Trophoblast cell (in vitro differentiated cells and primary cell): Measurements from ENCODE around the gene PTPRN2.

Experiments used
- DNase-seq, 2 donors: peaks; one replicate each; pipeline ENCODE4 v3.0.0-alpha.2; 2016
- H2AFZ ChIP-seq: 2 replicates; pipeline ENCODE4 v1.6.1; 2013; ENCODE audit warnings: low read length, moderate library complexity, mild to moderate bottlenecking; ENCODE audit not compliant: insufficient read depth, poor library complexity
- H2AK5ac ChIP-seq: 2 replicates; pipeline ENCODE4 v1.6.1; 2013; ENCODE audit warnings: mild to moderate bottlenecking, low read length
- H2BK120ac ChIP-seq: 2 replicates; pipeline ENCODE4 v1.6.1; 2013; ENCODE audit warnings: low read length, mild to moderate bottlenecking, moderate library complexity; ENCODE audit not compliant: insufficient read depth, poor library complexity
- H2BK12ac ChIP-seq: 2 replicates; pipeline ENCODE4 v1.6.1; 2013; ENCODE audit warnings: mild to moderate bottlenecking, low read length, moderate library complexity
- H2BK5ac ChIP-seq: 2 replicates; pipeline ENCODE4 v1.6.1; 2013; ENCODE audit warnings: low read length, low read depth, moderate library complexity, mild to moderate bottlenecking; ENCODE audit not compliant: poor library complexity
- H3K14ac ChIP-seq: 2 replicates; pipeline ENCODE4 v1.6.1; 2013; ENCODE audit warnings: mild to moderate bottlenecking, low read length
- H3K18ac ChIP-seq: 2 replicates; pipeline ENCODE4 v1.6.1; 2013; ENCODE audit warnings: mild to moderate bottlenecking, low read length
- H3K23ac ChIP-seq: 2 replicates; pipeline ENCODE4 v1.6.1; 2013; ENCODE audit warnings: low read length
- H3K27ac ChIP-seq: 2 replicates; pipeline ENCODE4 v1.5.1; 2013; ENCODE audit warnings: low read depth, mild to moderate bottlenecking, inconsistent platforms, low read length, moderate library complexity
- H3K27me3 ChIP-seq: 2 replicates; pipeline ENCODE4 v1.6.1; 2013; ENCODE audit warnings: inconsistent platforms, mild to moderate bottlenecking, low read length, moderate library complexity; ENCODE audit not compliant: insufficient read depth
- H3K36me3 ChIP-seq, 2 experiments: 1 replicate in 1 of 2; 2 replicates in 1 of 2; pipeline ENCODE4 v1.6.1; 2013; ENCODE audit warnings: low read length in 2 of 2, mild to moderate bottlenecking in 2 of 2, moderate library complexity in 1 of 2; ENCODE audit not compliant: insufficient read depth in 2 of 2, control insufficient read depth in 1 of 2
- H3K4ac ChIP-seq: 2 replicates; pipeline ENCODE4 v1.6.1; 2013; ENCODE audit warnings: low read depth, mild to moderate bottlenecking, low read length, moderate library complexity
- H3K4me1 ChIP-seq, 2 experiments: 1 replicate in 1 of 2; 2 replicates in 1 of 2; pipeline ENCODE4 v1.6.1; 2013; ENCODE audit warnings: low read length in 2 of 2, mild to moderate bottlenecking in 2 of 2, moderate library complexity in 1 of 2; ENCODE audit not compliant: insufficient read depth in 2 of 2, control insufficient read depth in 1 of 2
- H3K4me2 ChIP-seq: 2 replicates; pipeline ENCODE4 v1.6.1; 2013; ENCODE audit warnings: inconsistent platforms, mild to moderate bottlenecking, low read length, moderate library complexity
- H3K4me3 ChIP-seq: 2 replicates; pipeline ENCODE4 v1.5.1; 2013; ENCODE audit warnings: mild to moderate bottlenecking, low read depth, low read length, inconsistent platforms
- H3K79me1 ChIP-seq: one replicate; pipeline ENCODE4 v1.6.1; 2013; ENCODE audit warnings: low read length
- H3K79me2 ChIP-seq: 2 replicates; pipeline ENCODE4 v1.6.1; 2013; ENCODE audit warnings: low read length, mild to moderate bottlenecking; ENCODE audit not compliant: control insufficient read depth, insufficient read depth, poor library complexity
- H3K9ac ChIP-seq: 2 replicates; pipeline ENCODE4 v1.6.1; 2013; ENCODE audit warnings: mild to moderate bottlenecking, low read length
- H3K9me3 ChIP-seq: 2 replicates; pipeline ENCODE4 v1.6.1; 2013; ENCODE audit warnings: low read depth, mild to moderate bottlenecking, control low read depth, inconsistent platforms, low read length; ENCODE audit not compliant: insufficient read depth
- H4K12ac ChIP-seq: 2 replicates; pipeline ENCODE4 v1.6.1; 2013; ENCODE audit warnings: low read depth, mild to moderate bottlenecking, low read length, moderate library complexity
- H4K8ac ChIP-seq: 2 replicates; pipeline ENCODE4 v1.6.1; 2013; ENCODE audit warnings: low read depth, mild to moderate bottlenecking, low read length, moderate library complexity
- H4K91ac ChIP-seq: one replicate; pipeline ENCODE4 v1.6.1; 2013; ENCODE audit warnings: low read depth, mild to moderate bottlenecking, low read length, moderate library complexity
- WGBS: extraction: QIAGEN DNeasy Blood & Tissue Kit; methylation state at CpG from one replicate; pipeline ENCODE4 v1.1.7; 2013; ENCODE audit warnings: missing lambda C conversion rate; ENCODE audit not compliant: insufficient read length, insufficient coverage; ENCODE audit errors: extremely low coverage; 5-methylcytosine and 5-hydroxymethylcytosine counted together

PTPRN2 gene

GRCh38 chr7:158023157-158023556, 564.5 kb downstream of the PTPRN2 start:
- Histone ChIP-seq H3K9ac (no peak overlapping the region), H2BK5ac (no peak overlapping the region), H3K4me1 (no peaks in the 10 kb centered on the region), H3K4me2 (no peak overlapping the region), H2AK5ac (no peak overlapping the region), H3K79me2 (no peaks in the 10 kb centered on the region), H4K12ac (no peak overlapping the region), H3K36me3 (no peaks in the 10 kb centered on the region), H3K4ac (no peak overlapping the region), H3K23ac (no peak overlapping the region), H2AFZ (no peak overlapping the region), H3K79me1 (no peaks in the 10 kb centered on the region), H4K8ac (no peak overlapping the region), H3K4me3 (no peak overlapping the region), H2BK12ac (no peak overlapping the region), H2BK120ac (no peak overlapping the region), H3K27me3 (no peaks in the 10 kb centered on the region), H4K91ac (no peak overlapping the region), H3K9me3 (no peaks in the 10 kb centered on the region), H3K18ac (no peak overlapping the region), H3K27ac (no peak overlapping the region), H3K14ac (no peak overlapping the region)
- DNase-seq: no peak
- no CpG with 5 or more reads among the region's 8 CpGs for WGBS

GRCh38 chr7:158022601-158023000, 565.0 kb downstream of the PTPRN2 start:
- H2AK5ac ChIP-seq: no peak overlapping the region
- no peak overlapping the region for H3K9ac ChIP-seq
- H3K27ac ChIP-seq: no peak overlapping the region
- no peak overlapping the region for H4K91ac ChIP-seq
- no peak overlapping the region for H3K4me3 ChIP-seq
- no peak overlapping the region for H2AFZ ChIP-seq
- H4K8ac ChIP-seq: no peak overlapping the region
- H3K36me3 ChIP-seq: no peaks in the 10 kb centered on the region
- no peak overlapping the region for H3K4me2 ChIP-seq
- H4K12ac ChIP-seq: no peak overlapping the region
- no peak for DNase-seq
- H2BK12ac ChIP-seq: no peak overlapping the region
- H3K79me2 ChIP-seq: no peaks in the 10 kb centered on the region
- H2BK120ac ChIP-seq: no peak overlapping the region
- no peak overlapping the region for H3K18ac ChIP-seq
- no peak overlapping the region for H3K4ac ChIP-seq
- no peaks in the 10 kb centered on the region for H3K79me1 ChIP-seq
- no peak overlapping the region for H3K23ac ChIP-seq
- H3K14ac ChIP-seq: no peak overlapping the region
- no peaks in the 10 kb centered on the region for H3K27me3 ChIP-seq
- H3K9me3 ChIP-seq: no peaks in the 10 kb centered on the region
- H2BK5ac ChIP-seq: no peak overlapping the region
- no CpG with 5 or more reads among the region's 9 CpGs for WGBS
- H3K4me1 ChIP-seq: no peaks in the 10 kb centered on the region

GRCh38 chr7:158021836-158022235, 565.8 kb downstream of the PTPRN2 start:
- Histone ChIP-seq H2BK120ac (no peak overlapping the region), H2AFZ (no peak overlapping the region), H3K79me2 (no peaks in the 10 kb centered on the region), H3K27me3 (no peaks in the 10 kb centered on the region), H3K18ac (no peak overlapping the region), H4K91ac (no peak overlapping the region), H3K4me2 (no peak overlapping the region), H2BK5ac (no peak overlapping the region), H2AK5ac (no peak overlapping the region), H3K4ac (no peak overlapping the region), H3K4me3 (no peak overlapping the region), H3K9me3 (no peaks in the 10 kb centered on the region), H2BK12ac (no peak overlapping the region), H3K9ac (no peak overlapping the region), H3K27ac (no peak overlapping the region), H3K4me1 (no peaks in the 10 kb centered on the region), H3K23ac (no peak overlapping the region), H3K36me3 (no peaks in the 10 kb centered on the region), H3K14ac (no peak overlapping the region), H3K79me1 (no peaks in the 10 kb centered on the region), H4K12ac (no peak overlapping the region), H4K8ac (no peak overlapping the region)
- WGBS: no CpG with 5 or more reads among the region's 4 CpGs
- no peak for DNase-seq

- Histone ChIP-seq H4K8ac (no peak overlapping the region), H2AK5ac (no peak overlapping the region), H3K4me2 (no peak overlapping the region), H3K36me3 (no peaks in the 10 kb centered on the region), H3K79me2 (no peaks in the 10 kb centered on the region), H3K4ac (no peak overlapping the region), H3K27me3 (peaks cover 6% of the 10 kb centered on the region), H3K14ac (no peak overlapping the region), H3K27ac (no peak overlapping the region), H4K12ac (no peak overlapping the region), H2BK12ac (no peak overlapping the region), H2AFZ (no peak overlapping the region), H3K4me3 (no peak overlapping the region), H3K9ac (no peak overlapping the region), H2BK120ac (no peak overlapping the region), H3K79me1 (no peaks in the 10 kb centered on the region), H3K9me3 (peaks cover 2% of the 10 kb centered on the region), H3K23ac (no peak overlapping the region), H4K91ac (no peak overlapping the region), H2BK5ac (no peak overlapping the region), H3K4me1 (no peaks in the 10 kb centered on the region), H3K18ac (no peak overlapping the region)
- no CpG with 5 or more reads among the region's 8 CpGs for WGBS
- no peak for DNase-seq
Observed at GRCh38 chr7:158020706-158021095, 566.9 kb downstream of the PTPRN2 start.
